Lower leg skin (tissue), 3 donors: ENCODE results near the gene KIF1B.

Source experiments
- POLR2A ChIP-seq, 2 donors: fragments of 450-650 bp; IDR thresholded peaks; one replicate each; pipeline ENCODE4 v1.6.1; 2016 to 2017; ENCODE audit warnings: antibody characterized with exemption in 2 of 2, mild to moderate bottlenecking in 1 of 2, moderate library complexity in 1 of 2
- TF ChIP-seq, protein P1 (sequence below), 3 donors: fragments of 450-650 bp; IDR thresholded peaks; one replicate each; pipeline ENCODE4 v1.5.1; 2016; ENCODE audit warnings: antibody characterized with exemption in 3 of 3, mild to moderate bottlenecking in 3 of 3, moderate library complexity in 2 of 3

GRCh38 chr1:10185759-10186158 lies 24.6 kb upstream of the KIF1B start:
- TF ChIP-seq, protein P1, sequence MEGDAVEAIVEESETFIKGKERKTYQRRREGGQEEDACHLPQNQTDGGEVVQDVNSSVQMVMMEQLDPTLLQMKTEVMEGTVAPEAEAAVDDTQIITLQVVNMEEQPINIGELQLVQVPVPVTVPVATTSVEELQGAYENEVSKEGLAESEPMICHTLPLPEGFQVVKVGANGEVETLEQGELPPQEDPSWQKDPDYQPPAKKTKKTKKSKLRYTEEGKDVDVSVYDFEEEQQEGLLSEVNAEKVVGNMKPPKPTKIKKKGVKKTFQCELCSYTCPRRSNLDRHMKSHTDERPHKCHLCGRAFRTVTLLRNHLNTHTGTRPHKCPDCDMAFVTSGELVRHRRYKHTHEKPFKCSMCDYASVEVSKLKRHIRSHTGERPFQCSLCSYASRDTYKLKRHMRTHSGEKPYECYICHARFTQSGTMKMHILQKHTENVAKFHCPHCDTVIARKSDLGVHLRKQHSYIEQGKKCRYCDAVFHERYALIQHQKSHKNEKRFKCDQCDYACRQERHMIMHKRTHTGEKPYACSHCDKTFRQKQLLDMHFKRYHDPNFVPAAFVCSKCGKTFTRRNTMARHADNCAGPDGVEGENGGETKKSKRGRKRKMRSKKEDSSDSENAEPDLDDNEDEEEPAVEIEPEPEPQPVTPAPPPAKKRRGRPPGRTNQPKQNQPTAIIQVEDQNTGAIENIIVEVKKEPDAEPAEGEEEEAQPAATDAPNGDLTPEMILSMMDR (IDR thresholded peaks at IDR 0.05): no peak
- no peak for TF ChIP-seq POLR2A (IDR thresholded peaks at IDR 0.05)
